GM12874 (cell line): ENCODE results near the gene SLC25A29.

Source experiments
- CTCF ChIP-seq: IDR thresholded peaks from 2 replicates; pipeline ENCODE4 v1.5.1; 2011; ENCODE audit warnings: low read depth, mild to moderate bottlenecking, control low read depth, low read length, moderate library complexity; ENCODE audit not compliant: insufficient read depth

The SLC25A29 gene

DNA sequence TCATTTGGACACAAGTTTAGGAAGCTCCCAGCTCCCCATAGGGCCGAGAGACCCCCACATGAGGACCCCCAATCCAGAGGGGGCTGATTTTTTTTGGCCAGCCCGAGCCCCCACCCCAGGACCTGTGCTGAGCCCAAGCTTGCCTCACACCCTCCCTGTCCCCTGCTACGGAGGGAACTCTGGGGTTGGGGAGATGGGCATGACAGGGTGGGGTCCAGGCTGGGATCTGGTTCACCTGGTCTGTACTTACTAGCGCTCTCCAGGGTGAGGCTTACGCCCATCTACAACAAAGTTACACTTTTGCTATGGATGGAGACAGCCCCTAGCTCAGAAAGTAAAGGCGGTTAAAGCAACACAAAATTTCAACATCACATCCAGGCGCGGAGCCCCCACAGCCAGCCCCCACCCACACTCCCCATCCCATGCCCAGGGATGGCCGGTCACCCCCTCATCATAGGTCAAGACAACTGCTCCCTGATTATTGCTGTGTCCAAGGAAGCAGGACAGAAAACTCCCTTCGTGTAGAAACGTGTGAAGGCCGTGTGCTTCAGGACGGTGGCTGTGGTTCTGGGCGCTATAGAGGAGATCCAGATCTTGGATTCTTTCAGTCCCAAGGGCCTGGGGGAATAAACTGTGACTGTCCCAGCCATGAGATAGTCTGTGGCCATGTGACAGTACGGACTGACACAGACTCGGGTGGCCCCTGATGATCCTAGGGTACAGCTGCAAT, 10.7 kb downstream of the SLC25A29 start:
- TF ChIP-seq CTCF, result no peak

GRCh38 chr14:100294963-100295330, 11.3 kb downstream of the SLC25A29 start:
- no peak for TF ChIP-seq CTCF

DNA sequence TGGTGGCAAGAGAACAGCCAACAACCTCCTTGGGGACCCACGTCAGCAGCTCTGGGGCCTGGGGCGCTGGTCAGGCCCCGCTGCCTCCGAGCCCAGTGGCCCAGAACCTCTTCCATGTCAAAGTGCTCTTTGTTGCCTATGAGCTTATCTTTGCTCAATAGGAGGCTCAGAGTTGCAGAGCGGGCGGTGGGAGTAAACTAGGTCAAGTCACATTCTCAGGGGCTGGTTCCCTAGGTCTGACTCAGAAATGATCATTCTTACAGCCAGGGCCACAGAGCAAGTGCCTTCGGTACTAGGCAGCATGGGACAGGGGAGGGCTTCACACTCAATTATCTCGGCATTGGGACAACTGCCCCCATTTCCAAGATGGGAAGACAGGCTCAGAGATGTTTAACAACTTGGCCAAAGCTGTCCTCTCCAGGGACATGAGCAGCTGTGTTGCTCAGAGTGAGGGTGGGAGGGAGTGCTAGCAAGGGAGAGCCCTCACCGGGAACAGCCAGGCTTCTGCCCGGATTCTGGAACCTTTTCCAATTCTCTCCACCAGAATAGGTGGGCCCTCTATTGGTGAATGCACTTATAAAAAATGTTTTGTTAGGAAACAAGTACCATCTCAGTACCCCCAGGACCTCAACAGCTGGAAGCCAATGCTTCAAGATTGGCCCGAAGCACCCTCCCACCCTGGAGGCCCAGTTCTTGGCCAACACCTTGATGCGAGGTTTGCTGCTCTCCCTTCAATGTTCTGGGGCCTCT, 11.9 kb downstream of the SLC25A29 start:
- no peak for TF ChIP-seq CTCF

DNA sequence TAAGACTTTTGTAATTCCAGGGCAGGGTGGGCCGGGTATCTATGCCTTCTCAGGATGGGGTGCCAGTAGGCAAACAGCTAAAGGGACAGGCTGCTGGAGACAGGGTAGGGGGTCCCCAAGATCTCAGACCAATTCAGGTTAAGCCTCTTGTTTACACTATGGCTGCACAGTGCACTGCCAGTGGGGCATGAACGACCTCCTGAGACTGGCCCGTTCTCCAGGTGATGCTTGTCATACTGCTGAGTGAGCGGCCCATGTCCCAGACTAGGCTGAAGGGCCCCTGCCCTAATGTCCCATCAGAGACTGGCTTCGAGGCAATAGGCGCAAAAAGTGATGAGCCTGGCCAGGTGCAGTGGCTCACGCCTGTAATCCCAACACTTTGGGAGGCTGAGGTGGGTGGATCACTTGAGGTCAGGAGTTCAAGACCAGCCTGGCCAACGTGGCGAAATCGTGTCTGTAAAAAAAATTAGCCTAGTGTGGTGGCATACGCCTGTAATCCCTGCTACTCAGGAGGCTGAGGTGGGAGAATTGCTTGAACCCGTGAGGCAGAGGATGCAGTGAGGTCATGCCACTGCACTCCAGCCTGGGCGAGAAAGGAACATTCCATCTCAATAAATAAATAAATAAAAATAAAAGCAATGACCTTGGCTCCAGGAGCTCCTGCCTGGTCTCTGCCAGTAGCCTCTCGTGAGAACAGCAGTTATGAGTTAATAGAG, 12.6 kb downstream of the SLC25A29 start:
- no peak for TF ChIP-seq CTCF

DNA sequence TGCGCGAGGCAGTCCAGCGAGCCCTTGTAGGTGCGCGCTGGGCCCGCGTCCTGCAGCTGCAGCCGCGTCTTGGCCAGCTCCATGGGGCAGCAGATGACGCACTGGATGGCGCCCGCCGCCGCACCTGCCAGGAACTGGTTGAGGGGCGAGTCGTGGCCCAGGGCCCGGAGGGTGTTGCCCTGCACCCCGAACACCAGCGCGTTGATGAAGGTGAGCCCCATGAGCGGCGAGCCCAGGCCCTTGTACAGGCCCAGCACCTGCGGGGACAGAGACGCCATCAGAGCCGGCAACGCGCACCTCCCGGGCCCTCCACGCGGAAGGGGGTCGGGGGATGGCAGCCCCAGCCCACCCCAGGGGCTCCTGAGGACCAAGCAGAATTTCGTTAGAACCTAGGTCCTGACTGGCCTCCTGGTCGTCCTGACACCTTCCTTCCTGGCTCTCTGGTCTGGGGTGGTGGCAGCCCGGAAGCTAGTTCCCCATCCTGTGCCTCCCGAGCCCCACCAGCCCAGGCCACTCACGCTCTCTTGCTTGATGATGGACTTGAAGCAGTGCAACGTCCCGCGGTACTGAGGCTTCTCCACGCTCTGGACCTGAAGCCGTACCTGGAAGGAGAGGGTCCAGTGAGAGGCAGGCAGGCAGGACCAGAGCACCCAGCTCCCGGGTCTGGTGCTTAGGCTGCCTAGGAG, 13.3 kb downstream of the SLC25A29 start:
- no peak for TF ChIP-seq CTCF

- no peak for TF ChIP-seq CTCF
These were observed 13.9 kb downstream of the SLC25A29 start for GRCh38 chr14:100292301-100292775.
